GM12878 (cell line): ENCODE results near the gene FBXL17. TPM values are rescaled to one million over a fixed set of nuclear protein-coding genes. Genes with fewer than 3 reads are reported as not detected.
A peak's percentile ranks its signal among the peaks of the same experiment; 100 is the strongest.

Experiments
- BACH1 ChIP-seq: fragments of 450-650 bp; IDR thresholded peaks from 2 replicates; pipeline ENCODE4 v1.6.1; 2017; ENCODE audit warnings: mild to moderate bottlenecking, borderline replicate concordance
- CBFB ChIP-seq: IDR thresholded peaks from 2 replicates; pipeline ENCODE4 v1.6.1; 2016; ENCODE audit warnings: antibody characterized with exemption, low read depth
- ESRRA ChIP-seq: IDR thresholded peaks from 2 replicates; pipeline ENCODE4 v1.6.1; 2012; ENCODE audit warnings: mild to moderate bottlenecking, low read length, improper control_type of control experiment
- EZH2 ChIP-seq: IDR thresholded peaks from 2 replicates; pipeline ENCODE4 v1.6.1; 2012; ENCODE audit warnings: low read depth, mild to moderate bottlenecking, control low read depth, inconsistent platforms, low read length, borderline replicate concordance; ENCODE audit not compliant: control insufficient read depth
- FOXK2 ChIP-seq: fragments of 450-650 bp; IDR thresholded peaks from 2 replicates; pipeline ENCODE4 v1.6.1; 2017; ENCODE audit warnings: mild to moderate bottlenecking, moderate library complexity
- HCFC1 ChIP-seq: fragments of 150-350 bp; IDR thresholded peaks from 2 replicates; pipeline ENCODE4 v1.6.1; 2014; ENCODE audit warnings: low read length
- IKZF2 ChIP-seq, 2 experiments: fragments of 450-650 bp; IDR thresholded peaks; 2 replicates each; pipeline ENCODE4 v1.6.1; 2017; ENCODE audit warnings: mild to moderate bottlenecking in 2 of 2, moderate library complexity in 2 of 2
- MYB ChIP-seq: fragments of 150-350 bp; IDR thresholded peaks from 2 replicates; pipeline ENCODE4 v1.6.1; 2014; ENCODE audit warnings: mild to moderate bottlenecking, low read depth, low read length, borderline replicate concordance
- NFXL1 ChIP-seq: fragments of 450-650 bp; IDR thresholded peaks from 2 replicates; pipeline ENCODE4 v1.6.1; 2017; ENCODE audit warnings: antibody characterized with exemption, mild to moderate bottlenecking, borderline replicate concordance
- POLR2AphosphoS2 ChIP-seq: IDR thresholded peaks from 2 replicates; pipeline ENCODE4 v1.6.1; 2011; ENCODE audit warnings: low read depth, mild to moderate bottlenecking, low read length, improper control_type of control experiment, moderate library complexity
- RCOR1 ChIP-seq: conservative IDR thresholded peaks from 2 replicates; pipeline ENCODE4 v1.6.1; 2012; ENCODE audit warnings: low read depth, low read length, improper control_type of control experiment
- SMC3 ChIP-seq: IDR thresholded peaks from 2 replicates; pipeline ENCODE4 v1.6.1; 2011; ENCODE audit warnings: low read length, improper control_type of control experiment, borderline replicate concordance
- SP1 ChIP-seq: IDR thresholded peaks from one replicate; pipeline ENCODE4 v1.6.1; 2011; ENCODE audit warnings: low read depth, low read length
- SREBF2 ChIP-seq: IDR thresholded peaks from 2 replicates; pipeline ENCODE4 v1.6.1; 2012; ENCODE audit warnings: mild to moderate bottlenecking, low read length
- TARDBP ChIP-seq: IDR thresholded peaks from 2 replicates; pipeline ENCODE4 v1.6.1; 2016; ENCODE audit warnings: borderline replicate concordance
- YY1 ChIP-seq: IDR thresholded peaks from 2 replicates; pipeline ENCODE4 v1.6.1; 2011; ENCODE audit warnings: low read depth, mild to moderate bottlenecking, low read length
- ZNF24 ChIP-seq: fragments of 450-650 bp; IDR thresholded peaks from 2 replicates; pipeline ENCODE4 v1.6.1; 2017; ENCODE audit warnings: antibody characterized with exemption, mild to moderate bottlenecking
- ZNF384 ChIP-seq: IDR thresholded peaks from 2 replicates; pipeline ENCODE4 v1.6.1; 2012; ENCODE audit warnings: low read depth, mild to moderate bottlenecking, low read length, improper control_type of control experiment, borderline replicate concordance
- polyA plus RNA-seq, 11 experiments: library from polyadenylated mRNA; depleted of rRNA in 4 of 11; unstranded in 6 of 11; stranded (reverse) in 5 of 11; fragments of >200 nt; fragmentation: Nextera tagmentation in 4 of 11; fragmentation: Illumina TruSeq in 1 of 11; extraction: Ambion mirVana in 4 of 11; extraction: Trizol in 1 of 11; gene quantifications; 1 replicate in 1 of 11; 2 replicates in 10 of 11; pipeline versions ENCODE4 v1.2.1 to v1.2.3, GENCODE V29; 2011 to 2016; ENCODE audit warnings: inconsistent platforms in 2 of 11, missing spikeins in 2 of 11, low read depth in 1 of 11
- total RNA-seq, 4 experiments: library from RNA; depleted of rRNA in 3 of 4; stranded (reverse); fragments of >200 nt in 3 of 4; fragmentation: Illumina TruSeq in 1 of 4; extraction: Trizol in 1 of 4; gene quantifications; 2 replicates each; pipeline versions ENCODE4 v1.2.1 to v1.2.3, GENCODE V29; 2013 to 2021
- TF ChIP-seq, protein P1 (sequence below): IDR thresholded peaks from 2 replicates; pipeline ENCODE4 v1.6.1; 2012; ENCODE audit warnings: low read depth, low read length, improper control_type of control experiment
- TF ChIP-seq, protein P2 (sequence below): fragments of 450-650 bp; IDR thresholded peaks from 2 replicates; pipeline ENCODE4 v1.6.1; 2016; ENCODE audit warnings: mild to moderate bottlenecking, moderate library complexity, borderline replicate concordance
- TF ChIP-seq, protein P3 (sequence below): fragments of 450-650 bp; IDR thresholded peaks from 2 replicates; pipeline ENCODE4 v1.6.1; 2017; ENCODE audit warnings: borderline replicate concordance
- TF ChIP-seq, protein P4 (sequence below): fragments of 450-650 bp; IDR thresholded peaks from 2 replicates; pipeline ENCODE4 v1.6.1; 2017; ENCODE audit warnings: mild to moderate bottlenecking, moderate library complexity

Gene FBXL17
- total and polyA plus RNA-seq, 10 of the 15 experiments (the other 5 are each of a cell fraction or from before 2014, with no cell fraction given): 0.88 to 9.0 (median 4.4) TPM

DNA sequence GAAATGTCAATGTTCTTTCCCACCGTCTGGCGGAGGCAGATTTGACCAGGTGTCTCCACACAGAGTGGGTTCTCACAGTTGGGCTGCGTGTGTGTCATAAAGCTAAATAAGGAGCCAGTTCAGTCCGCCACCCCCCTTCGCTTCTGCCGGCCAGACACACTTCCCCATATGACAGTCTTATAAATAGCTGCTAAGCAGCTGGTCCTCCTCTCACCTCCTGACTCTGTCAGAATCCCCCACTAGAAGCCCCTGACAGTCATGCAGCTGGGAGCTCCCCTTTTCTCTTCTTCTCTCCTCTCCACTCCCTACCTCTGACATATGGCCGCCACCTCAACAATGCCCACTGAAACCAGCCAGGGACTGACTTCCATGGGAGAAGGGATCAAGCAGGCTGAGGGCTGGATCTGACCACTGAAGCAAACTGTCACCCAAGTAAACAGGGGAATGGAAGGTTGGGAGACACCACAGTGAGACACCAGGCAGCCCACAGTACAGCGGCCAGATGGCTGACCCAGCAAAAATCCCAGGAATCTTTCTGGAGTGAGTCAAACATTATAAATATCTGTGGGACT lies 569.2 kb downstream of the FBXL17 start (continued):
- TF ChIP-seq NFXL1: no peak
- TF ChIP-seq ZNF384: no peak
- TF ChIP-seq MYB: peak; percentile 67
- TF ChIP-seq HCFC1: peak; percentile 37; the same call in 1 of the 2 replicates
- no peak for TF ChIP-seq FOXK2
- TF ChIP-seq ZNF24: no peak
- TF ChIP-seq, protein P1, sequence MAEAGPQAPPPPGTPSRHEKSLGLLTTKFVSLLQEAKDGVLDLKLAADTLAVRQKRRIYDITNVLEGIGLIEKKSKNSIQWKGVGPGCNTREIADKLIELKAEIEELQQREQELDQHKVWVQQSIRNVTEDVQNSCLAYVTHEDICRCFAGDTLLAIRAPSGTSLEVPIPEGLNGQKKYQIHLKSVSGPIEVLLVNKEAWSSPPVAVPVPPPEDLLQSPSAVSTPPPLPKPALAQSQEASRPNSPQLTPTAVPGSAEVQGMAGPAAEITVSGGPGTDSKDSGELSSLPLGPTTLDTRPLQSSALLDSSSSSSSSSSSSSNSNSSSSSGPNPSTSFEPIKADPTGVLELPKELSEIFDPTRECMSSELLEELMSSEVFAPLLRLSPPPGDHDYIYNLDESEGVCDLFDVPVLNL: no peak
- TF ChIP-seq SREBF2: no peak
- TF ChIP-seq, protein P2, sequence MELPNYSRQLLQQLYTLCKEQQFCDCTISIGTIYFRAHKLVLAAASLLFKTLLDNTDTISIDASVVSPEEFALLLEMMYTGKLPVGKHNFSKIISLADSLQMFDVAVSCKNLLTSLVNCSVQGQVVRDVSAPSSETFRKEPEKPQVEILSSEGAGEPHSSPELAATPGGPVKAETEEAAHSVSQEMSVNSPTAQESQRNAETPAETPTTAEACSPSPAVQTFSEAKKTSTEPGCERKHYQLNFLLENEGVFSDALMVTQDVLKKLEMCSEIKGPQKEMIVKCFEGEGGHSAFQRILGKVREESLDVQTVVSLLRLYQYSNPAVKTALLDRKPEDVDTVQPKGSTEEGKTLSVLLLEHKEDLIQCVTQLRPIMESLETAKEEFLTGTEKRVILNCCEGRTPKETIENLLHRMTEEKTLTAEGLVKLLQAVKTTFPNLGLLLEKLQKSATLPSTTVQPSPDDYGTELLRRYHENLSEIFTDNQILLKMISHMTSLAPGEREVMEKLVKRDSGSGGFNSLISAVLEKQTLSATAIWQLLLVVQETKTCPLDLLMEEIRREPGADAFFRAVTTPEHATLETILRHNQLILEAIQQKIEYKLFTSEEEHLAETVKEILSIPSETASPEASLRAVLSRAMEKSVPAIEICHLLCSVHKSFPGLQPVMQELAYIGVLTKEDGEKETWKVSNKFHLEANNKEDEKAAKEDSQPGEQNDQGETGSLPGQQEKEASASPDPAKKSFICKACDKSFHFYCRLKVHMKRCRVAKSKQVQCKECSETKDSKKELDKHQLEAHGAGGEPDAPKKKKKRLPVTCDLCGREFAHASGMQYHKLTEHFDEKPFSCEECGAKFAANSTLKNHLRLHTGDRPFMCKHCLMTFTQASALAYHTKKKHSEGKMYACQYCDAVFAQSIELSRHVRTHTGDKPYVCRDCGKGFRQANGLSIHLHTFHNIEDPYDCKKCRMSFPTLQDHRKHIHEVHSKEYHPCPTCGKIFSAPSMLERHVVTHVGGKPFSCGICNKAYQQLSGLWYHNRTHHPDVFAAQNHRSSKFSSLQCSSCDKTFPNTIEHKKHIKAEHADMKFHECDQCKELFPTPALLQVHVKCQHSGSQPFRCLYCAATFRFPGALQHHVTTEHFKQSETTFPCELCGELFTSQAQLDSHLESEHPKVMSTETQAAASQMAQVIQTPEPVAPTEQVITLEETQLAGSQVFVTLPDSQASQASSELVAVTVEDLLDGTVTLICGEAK: no peak
- TF ChIP-seq ESRRA: no peak
- TF ChIP-seq, protein P3, sequence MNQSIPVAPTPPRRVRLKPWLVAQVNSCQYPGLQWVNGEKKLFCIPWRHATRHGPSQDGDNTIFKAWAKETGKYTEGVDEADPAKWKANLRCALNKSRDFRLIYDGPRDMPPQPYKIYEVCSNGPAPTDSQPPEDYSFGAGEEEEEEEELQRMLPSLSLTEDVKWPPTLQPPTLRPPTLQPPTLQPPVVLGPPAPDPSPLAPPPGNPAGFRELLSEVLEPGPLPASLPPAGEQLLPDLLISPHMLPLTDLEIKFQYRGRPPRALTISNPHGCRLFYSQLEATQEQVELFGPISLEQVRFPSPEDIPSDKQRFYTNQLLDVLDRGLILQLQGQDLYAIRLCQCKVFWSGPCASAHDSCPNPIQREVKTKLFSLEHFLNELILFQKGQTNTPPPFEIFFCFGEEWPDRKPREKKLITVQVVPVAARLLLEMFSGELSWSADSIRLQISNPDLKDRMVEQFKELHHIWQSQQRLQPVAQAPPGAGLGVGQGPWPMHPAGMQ: no peak
- TF ChIP-seq BACH1: peak; percentile 15; the same call in 1 of the 2 replicates
- no peak for TF ChIP-seq CBFB
- peak; percentile 70 for TF ChIP-seq YY1
- no peak for TF ChIP-seq POLR2AphosphoS2
- TF ChIP-seq IKZF2 (IDR thresholded peaks at IDR 0.05): peak; percentile 94 to 95
- no peak for TF ChIP-seq TARDBP
- TF ChIP-seq, protein P4, sequence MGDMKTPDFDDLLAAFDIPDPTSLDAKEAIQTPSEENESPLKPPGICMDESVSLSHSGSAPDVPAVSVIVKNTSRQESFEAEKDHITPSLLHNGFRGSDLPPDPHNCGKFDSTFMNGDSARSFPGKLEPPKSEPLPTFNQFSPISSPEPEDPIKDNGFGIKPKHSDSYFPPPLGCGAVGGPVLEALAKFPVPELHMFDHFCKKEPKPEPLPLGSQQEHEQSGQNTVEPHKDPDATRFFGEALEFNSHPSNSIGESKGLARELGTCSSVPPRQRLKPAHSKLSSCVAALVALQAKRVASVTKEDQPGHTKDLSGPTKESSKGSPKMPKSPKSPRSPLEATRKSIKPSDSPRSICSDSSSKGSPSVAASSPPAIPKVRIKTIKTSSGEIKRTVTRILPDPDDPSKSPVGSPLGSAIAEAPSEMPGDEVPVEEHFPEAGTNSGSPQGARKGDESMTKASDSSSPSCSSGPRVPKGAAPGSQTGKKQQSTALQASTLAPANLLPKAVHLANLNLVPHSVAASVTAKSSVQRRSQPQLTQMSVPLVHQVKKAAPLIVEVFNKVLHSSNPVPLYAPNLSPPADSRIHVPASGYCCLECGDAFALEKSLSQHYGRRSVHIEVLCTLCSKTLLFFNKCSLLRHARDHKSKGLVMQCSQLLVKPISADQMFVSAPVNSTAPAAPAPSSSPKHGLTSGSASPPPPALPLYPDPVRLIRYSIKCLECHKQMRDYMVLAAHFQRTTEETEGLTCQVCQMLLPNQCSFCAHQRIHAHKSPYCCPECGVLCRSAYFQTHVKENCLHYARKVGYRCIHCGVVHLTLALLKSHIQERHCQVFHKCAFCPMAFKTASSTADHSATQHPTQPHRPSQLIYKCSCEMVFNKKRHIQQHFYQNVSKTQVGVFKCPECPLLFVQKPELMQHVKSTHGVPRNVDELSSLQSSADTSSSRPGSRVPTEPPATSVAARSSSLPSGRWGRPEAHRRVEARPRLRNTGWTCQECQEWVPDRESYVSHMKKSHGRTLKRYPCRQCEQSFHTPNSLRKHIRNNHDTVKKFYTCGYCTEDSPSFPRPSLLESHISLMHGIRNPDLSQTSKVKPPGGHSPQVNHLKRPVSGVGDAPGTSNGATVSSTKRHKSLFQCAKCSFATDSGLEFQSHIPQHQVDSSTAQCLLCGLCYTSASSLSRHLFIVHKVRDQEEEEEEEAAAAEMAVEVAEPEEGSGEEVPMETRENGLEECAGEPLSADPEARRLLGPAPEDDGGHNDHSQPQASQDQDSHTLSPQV: no peak
- TF ChIP-seq SMC3: no peak
- peak; percentile 67 for TF ChIP-seq SP1
- TF ChIP-seq EZH2: no peak
- no peak for TF ChIP-seq RCOR1
